Stimulated activated CD4-positive, alpha-beta T cell treated with anti-CD3 and anti-CD28 coated beads, Interleukin-15, amount 100 ng/mL, for 48 hours (primary cell): ENCODE results near the gene KLK7.

ENCODE experiments used
- DNase-seq, 2 donors: peaks; one replicate each; pipeline ENCODE4 v3.0.0-alpha.2; 2020; ENCODE audit warnings: low read depth in 2 of 2

Gene KLK7

GRCh38 chr19:50983625-50984292 lies at the start of gene KLK7:
KLK7 (minus strand) TSS chr19:50983917; CDS start chr19:50982399, 1,518 bp downstream.
- no peak for DNase-seq

DNA sequence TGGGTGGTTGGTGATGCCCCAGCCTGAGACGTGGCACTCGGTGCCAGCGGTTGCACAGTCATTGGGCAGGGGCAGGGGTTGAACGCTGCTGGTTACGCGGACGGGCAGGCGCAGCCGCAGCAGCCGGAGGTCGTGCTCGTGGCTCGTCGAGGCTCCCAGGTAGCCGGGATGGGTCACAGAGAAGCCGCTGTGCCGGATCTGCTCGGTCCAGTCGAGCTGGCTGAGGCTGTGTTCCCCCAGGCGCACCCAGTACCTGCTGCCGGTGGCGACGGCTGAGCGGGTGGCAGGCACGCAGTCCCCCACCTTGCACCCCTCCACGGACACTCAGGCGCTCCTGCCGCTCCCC lies 48.1 kb upstream of the KLK7 start:
- DNase-seq = no peak

- no peak for DNase-seq
Observed at GRCh38 chr19:51031220-51031879, 47.6 kb upstream of the KLK7 start.

DNA sequence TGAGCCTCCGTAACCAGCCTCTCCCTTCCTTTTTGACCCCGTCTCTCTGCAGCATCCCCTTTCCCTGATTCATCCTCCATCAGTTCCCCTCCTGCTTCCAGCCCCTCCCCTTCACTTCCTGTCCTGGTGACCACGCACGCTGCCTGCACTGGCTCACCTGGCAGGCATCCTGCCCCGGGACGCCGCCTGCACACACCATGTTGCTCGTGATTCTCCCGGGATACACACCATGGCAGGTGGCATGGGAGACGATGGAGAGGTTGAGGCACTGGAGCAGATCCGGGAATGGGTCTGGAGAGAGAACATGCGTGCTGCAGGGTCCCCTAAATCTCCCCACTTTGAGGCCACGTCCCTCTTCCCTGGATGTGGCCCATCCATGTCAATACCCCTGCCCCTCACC lies 46.9 kb upstream of the KLK7 start:
- no peak for DNase-seq

DNA sequence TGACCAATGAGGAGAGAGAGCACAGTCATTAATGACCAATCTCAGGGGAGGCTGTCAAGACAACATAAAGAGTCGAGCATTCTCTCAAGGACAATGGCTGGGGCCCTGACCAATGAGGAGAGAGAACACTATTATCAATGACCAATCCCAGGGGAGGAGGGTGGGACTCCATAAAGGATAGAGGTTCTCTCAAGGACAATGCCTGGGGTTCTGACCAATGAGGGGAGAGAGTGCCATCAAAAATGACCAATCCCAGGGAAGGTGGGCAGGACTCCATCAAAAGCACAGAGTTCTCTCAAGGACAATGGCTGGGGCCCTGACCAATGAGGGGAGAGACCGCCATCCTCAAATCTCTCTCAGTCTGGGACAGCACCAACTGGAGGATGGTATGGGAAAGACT lies 46.0 kb upstream of the KLK7 start:
- DNase-seq = no peak

- no peak for DNase-seq
Observed at GRCh38 chr19:51027873-51028272, 44.2 kb upstream of the KLK7 start.

DNA sequence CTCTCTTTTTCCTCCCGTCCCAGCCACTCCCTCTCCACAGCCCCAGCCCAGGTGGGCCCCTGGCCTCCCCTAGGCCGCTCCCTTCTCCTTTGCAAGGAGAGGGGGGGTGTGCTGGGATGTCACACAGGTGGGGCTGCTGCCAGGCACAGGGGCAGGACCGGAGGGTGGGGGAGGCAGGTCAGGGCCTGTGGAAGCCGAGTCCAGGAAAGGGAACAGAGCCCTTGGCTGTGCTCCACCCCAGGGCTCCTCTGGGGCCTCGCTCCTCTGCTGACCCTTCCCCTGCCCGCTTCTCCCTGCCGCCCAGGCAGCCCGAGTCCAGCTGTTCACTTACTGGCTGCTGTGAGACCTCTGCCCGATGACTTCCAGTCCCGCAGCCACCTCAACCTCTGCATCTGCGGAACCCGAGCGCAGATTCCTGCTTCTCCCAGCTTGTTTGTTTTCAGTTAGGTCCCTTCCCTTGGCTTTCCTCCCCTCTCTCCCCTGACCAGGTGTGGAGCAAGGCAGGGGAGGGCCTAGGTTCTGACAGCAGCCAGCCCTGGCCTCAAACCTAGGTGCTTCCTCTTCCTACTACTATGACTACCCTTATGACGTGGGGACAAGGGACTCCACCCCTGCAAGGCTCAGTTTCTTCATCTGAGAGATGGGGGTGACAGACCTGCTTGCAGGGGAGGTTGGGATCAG lies 43.5 kb upstream of the KLK7 start:
- no peak for DNase-seq

DNA sequence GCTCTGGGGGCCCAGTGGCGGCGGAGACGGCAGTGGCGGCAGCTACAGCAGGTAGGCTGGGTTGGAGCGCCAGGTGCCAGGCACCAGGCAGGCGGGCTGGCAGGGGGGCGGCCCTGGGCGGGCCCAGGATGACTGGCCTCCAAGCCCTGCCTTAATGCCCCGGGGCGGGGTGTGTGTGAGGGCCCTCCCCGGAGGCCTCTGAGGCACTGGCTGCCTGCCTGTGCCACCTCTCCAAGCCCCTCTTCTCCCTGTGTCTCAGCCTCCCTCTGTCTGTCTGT lies 42.8 kb upstream of the KLK7 start, which contains the start of gene KLK11:
KLK11 (minus strand) TSS at position 63 of the 278 bp plus-strand sequence. CDS start 985 bp downstream, outside the sequence.
- no peak for DNase-seq

DNA sequence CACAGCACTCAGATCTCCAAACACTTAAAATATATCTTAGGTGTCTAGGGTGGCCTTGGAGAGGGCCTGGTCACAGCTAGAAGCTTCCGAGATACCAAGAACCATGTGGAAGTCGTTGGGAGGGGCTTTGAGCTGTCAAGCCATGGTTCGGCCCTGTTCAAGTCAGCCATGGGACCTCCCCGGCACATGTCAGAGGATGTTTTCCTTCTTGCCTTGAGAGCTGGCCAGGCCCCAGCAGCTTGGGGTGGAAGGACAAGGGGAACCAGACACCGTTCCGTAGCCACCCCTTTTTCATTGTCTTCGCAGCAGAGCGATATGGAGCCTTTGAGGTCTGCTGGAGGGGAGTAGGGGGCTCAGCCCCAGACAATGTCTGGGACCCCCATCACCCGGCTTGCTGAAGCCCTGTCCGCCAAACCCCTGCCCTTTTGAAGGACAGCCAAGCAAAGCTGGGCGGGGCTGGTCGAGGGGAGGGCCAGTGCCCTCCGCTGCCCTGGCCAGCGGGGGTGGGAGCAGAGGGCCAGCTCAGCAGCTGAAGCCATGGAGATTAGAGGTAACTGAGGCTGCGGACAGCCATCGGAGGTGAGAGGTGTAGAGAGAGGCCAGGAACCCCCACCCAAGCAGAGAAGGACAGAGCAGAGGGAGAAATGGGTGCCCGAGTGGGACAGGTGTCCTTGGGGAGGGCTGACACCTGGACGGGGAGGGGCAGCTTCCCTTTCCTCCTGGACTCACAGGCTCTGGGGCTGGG lies 42.3 kb upstream of the KLK7 start:
- DNase-seq = no peak

DNA sequence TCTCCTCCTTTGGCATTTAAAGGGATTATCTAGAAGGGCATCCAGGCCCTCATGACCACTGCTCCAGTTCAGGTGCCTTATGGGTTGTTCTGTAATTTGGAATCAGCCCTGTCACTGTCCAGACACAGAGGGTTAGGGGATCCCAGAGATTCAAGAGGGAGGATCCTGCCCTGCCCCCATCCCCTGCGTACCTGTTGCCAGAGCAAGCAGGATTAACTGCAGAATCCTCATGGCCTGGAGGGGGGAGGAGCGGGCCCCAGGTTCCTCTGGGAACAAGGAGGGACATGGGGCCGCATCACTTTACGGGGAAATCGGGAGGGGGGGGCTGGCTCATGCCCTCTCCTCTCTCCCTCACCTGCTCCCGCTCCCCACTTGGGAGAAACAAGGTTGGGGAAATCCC lies 41.7 kb upstream of the KLK7 start:
- no peak for DNase-seq

DNA sequence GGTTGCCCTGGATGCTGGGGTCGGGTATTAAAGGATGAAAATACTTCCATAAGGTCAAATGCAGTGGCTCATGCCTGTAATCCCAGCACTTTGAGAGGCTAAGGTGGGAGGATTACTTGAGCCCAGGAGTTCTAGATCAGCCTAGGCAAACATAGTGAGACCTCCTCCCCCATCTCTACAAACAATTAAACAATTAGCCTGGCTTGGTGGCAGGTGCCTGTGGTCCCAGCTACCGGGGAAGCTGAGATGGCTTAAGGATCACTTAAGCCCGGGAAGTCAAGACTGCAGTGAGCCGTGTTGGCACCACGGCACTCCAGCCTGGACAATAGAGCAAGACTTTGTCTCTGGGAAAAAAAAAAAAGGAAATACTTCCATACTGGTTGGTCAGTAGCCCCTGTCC lies 41.2 kb upstream of the KLK7 start:
- DNase-seq = no peak

- DNase-seq = no peak
Observed at GRCh38 chr19:51023946-51024345, 40.2 kb upstream of the KLK7 start.

DNA sequence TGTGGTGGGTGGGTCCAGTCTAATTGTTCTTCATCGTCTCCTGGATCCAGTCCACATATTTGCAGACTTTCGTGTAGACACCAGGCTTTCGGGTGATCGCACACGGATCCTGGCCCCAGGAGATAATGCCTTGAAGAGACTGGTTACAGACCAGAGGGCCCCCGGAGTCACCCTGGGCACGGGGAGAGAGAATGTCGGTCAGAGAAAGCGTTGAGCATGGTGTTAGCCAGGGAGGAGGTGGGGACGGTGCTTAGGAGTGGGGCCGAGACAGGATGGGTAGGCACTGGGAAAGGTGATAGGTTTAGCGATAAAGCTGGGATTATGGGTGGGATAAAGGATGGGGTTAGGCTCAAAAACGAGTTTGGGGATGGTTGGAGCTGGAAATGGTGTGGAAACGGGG lies 38.8 kb upstream of the KLK7 start:
- DNase-seq = no peak

GRCh38 chr19:51020988-51021651 lies 37.4 kb upstream of the KLK7 start:
- DNase-seq = no peak

DNA sequence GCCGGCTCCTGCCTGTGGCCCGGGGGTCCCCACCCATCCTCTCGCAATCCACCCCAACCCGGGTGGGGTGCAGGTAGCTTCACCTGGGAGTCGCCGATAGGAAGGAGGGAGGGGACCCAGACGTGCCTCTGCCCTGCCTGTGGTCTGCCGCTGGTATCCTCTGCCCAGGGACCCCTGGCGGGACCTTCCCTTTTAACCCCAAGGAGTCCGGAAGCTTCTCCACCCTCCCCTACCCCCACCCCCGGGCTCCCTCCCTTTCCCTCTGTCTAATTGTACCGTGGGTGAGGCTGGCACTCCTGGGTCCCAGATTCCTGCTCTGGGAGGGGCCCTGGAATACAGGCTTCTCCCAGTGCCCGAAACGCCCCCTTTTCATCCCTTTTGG lies 35.8 kb upstream of the KLK7 start, which contains the start of gene KLK10:
KLK10 (minus strand) TSS at position 166 of the 382 bp plus-strand sequence. CDS start 579 bp downstream, outside the sequence.
- no peak for DNase-seq

DNA sequence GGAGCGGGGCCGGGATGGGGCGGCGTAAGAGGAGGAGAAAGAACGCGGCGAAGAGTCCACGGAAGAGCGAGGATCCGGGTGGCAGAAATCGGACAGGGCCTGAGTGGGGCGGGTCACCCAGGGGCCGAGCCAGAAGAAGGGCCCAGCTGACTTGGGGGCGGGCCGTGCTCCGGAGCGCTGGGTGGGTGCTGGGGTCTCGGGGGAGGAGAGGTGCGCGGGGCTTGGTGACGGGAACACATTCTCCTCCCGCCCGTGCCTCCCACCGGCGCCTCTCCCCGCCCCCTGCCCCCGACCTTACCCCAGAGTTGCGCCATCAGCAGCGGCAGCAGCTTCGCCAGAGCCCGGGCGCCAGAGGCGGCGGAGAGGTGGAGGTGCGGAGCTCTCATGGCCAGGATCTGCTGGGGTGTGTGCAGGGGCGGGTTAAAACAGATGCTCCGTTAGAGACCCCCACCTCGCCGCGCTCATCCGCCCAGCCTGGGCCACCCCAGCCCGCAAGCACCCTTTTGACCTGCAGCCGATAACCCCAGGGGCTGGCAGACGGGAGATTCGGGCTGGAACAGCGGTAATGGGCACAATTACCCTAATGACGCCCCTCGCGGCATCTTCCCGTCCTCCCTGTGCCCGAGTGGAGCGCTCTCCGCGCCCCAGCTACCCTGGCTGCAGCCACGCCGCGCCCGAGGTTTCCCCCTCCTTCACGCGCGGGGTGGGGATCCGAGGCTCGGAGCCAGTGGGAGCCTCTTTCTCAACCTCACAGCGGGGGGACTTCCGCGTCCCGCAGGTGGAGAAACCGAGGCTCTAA lies 35.2 kb upstream of the KLK7 start:
- no peak for DNase-seq

GRCh38 chr19:51016798-51017683 lies 33.3 kb upstream of the KLK7 start:
- DNase-seq = peak; percentile 43 to 47

DNA sequence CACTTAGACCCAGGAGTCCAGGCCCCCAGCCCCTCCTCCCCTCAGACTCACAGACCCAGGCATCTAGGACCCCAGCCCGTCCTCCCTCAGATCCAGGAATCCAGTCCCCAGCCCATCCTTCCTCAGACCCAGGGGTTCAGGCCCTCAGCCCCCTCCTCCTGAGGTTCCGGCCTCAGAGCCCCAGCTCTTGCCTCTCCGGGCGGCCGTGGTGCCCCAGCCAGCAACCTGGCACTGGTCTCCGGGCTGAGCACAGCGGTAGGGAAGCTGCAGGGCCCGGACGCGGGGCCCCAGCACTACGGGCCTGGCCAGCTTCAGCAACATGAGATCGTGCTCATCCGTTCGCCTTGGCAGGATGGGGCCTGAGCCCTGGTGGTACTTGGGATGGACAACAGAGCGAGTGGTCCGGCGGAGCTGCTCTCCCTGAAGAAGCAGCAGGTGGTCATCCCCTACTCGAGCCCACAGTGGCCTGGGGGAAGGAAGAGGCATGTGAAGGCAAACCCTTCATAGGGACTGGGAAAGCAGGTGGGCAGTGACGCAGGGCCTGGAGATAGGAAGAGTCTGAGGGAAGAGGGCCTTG lies 32.1 kb upstream of the KLK7 start:
- no peak for DNase-seq

GRCh38 chr19:51014242-51014641 lies 30.5 kb upstream of the KLK7 start:
- no peak for DNase-seq
